Mesodermal cell (in vitro differentiated cells): ENCODE measurements around the gene PPP2R2B.
"Not testable (repeated sequence)": the region's sequence is repeated elsewhere in the genome, so short reads cannot be mapped to it uniquely, and the experiment has no call there.

Source experiments
- H3K27ac ChIP-seq: 2 replicates; pipeline ENCODE4 v1.7.0; 2013; ENCODE audit warnings: mild to moderate bottlenecking, low read depth, low read length, moderate library complexity; ENCODE audit not compliant: severe bottlenecking
- H3K36me3 ChIP-seq: 2 replicates; pipeline ENCODE4 v1.7.1; 2013; ENCODE audit warnings: mild to moderate bottlenecking, low read length, moderate library complexity; ENCODE audit not compliant: control insufficient read depth, insufficient read depth
- H3K4me1 ChIP-seq: one replicate; pipeline ENCODE4 v1.7.1; 2013; ENCODE audit warnings: mild to moderate bottlenecking, low read length; ENCODE audit not compliant: insufficient read depth, control insufficient read depth, poor library complexity, severe bottlenecking
- H3K4me3 ChIP-seq: 2 replicates; pipeline ENCODE4 v1.7.0; 2013; ENCODE audit warnings: low read length, control low read depth, mild to moderate bottlenecking; ENCODE audit not compliant: insufficient read depth, poor library complexity, severe bottlenecking; ENCODE audit errors: extremely low read depth
- H3K9me3 ChIP-seq: 2 replicates; pipeline ENCODE4 v1.7.1; 2013; ENCODE audit warnings: mild to moderate bottlenecking, low read length, moderate library complexity; ENCODE audit not compliant: control insufficient read depth
- WGBS, 2 experiments: methylation state at CpG; one replicate each; pipeline ENCODE4 v1.1.5; 2013; ENCODE audit warnings: missing lambda C conversion rate in 2 of 2; ENCODE audit not compliant: insufficient coverage in 2 of 2; 5-methylcytosine and 5-hydroxymethylcytosine counted together

PPP2R2B gene

DNA sequence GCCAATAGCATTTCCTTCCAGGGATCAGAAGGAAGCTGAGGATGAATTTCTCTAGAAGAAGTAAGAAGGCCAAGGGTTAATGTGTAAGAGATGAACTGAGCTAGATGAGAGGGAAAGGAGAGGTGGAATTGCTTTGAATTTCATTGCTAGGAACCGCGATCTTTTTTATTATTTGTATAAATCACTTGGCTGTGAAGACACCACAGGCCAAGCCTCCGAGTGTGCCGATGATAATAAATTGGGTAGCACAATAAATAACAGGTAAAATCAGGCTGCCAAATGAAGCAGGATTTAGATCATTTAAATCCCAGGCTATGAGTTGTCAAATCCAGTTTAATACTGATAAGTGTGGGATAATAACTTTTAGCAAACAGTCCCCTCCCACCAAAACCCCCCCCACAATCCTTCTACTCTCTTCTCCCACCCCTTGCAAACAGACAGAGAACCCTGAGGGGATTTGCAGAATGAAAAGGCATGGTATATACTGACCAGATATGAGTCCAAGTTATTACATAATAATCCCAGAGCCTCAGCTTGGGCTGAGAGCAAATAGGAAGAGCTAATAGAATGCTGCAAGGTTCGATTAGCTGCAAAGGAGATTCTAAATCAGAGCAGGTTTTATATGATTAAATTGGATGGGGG lies 143.5 kb downstream of the PPP2R2B start:
- Histone ChIP-seq H3K36me3 (no peaks in the 10 kb centered on the region), H3K9me3 (peaks cover 8% of the 10 kb centered on the region), H3K4me1 (peaks cover 20% of the 10 kb centered on the region), H3K27ac (no peak overlapping the region), H3K4me3 (no peak overlapping the region)
- WGBS, 2 experiments = 91 to 98% methylated on average over 3 of the region's 5 CpGs

DNA sequence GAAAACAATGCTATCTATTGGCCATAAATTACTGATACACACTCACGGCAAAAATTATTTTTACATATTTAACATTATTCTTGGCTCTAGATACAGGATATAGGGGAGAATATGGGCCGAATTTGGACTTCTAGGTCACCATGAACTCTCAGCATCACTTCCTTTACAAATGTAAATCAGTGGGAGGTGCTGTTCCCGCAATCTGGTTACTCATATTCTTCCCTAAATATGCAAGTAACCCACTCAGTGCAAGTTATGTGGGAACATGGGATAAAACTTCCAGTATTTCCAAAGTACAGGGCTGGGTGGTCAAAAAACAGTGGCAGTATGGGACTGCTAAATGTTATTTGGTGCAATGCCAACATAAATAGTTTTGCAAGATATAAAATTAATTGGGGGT lies 145.6 kb downstream of the PPP2R2B start:
- Histone ChIP-seq H3K4me3 (no peak overlapping the region), H3K4me1 (peaks cover 20% of the 10 kb centered on the region), H3K36me3 (no peaks in the 10 kb centered on the region), H3K27ac (no peak overlapping the region), H3K9me3 (peaks cover 26% of the 10 kb centered on the region)
- no CpG with 5 or more reads among the region's 3 CpGs for WGBS, 2 experiments

DNA sequence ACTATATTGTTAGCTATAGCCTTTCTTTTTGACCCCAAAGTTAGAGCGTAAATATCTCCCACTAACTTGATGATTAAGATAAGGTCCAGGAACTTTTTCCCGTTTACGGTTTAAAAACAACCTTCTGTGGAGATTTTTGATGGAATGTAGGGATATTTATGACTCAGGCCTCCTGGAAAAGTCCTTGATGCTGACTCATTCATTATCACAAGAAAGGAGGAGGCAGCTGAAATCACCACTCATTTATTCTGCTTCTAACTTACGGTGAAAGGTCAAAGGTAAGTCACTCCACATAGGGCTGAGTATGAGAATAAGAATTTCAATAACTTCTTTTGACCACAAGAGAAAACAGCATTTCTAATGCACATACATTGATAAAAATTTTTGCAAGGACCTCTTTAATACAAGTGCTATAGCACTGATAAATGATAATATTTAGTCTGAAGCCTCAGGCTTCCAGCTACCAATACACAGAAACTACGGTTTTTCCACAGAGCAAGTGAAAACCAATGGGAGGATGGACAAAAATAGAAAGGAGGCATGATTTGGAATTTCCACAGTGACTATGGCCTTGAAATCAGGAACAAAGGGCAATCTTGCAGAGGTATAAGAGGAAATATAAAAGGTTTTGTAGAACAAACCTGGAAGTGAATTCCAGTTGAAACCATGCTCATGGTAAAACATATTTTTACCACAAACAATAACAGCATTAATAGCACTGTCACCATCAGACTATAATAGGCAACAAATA lies 146.5 kb downstream of the PPP2R2B start:
- no CpG with 5 or more reads among the region's 5 CpGs for WGBS, 2 experiments
- Histone ChIP-seq H3K9me3 (peaks cover 26% of the 10 kb centered on the region), H3K4me3 (no peak overlapping the region), H3K36me3 (no peaks in the 10 kb centered on the region), H3K27ac (peak overlapping the region; percentile 81), H3K4me1 (peaks cover 20% of the 10 kb centered on the region)

DNA sequence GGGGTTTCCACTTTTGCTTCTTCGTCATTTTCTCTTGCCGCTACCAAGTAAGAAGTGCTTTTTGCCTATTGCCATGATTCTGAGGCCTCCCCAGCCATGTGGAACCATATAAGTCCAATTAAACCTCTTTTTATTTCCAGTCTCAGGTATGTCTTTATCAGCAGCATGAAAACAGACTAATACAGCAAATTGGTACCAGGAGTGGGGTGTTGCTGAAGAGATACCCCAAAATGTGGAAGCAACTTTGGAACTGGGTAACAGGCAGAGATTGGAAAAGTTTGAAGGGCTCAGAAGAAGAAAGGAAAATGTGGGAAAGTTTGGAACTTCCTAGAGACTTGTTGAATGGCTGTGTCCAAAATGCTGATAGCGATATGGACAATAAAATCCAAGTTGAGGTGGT lies 149.8 kb downstream of the PPP2R2B start:
- H3K9me3 ChIP-seq = peaks cover 26% of the 10 kb centered on the region
- not testable (repeated sequence) for H3K36me3 ChIP-seq, H3K4me3 ChIP-seq, H3K27ac ChIP-seq
- 85% methylated on average over 3 of the region's 3 CpGs; no CpG with 5 or more reads in 1 of the 2 experiments for WGBS, 2 experiments
- peaks cover 20% of the 10 kb centered on the region for H3K4me1 ChIP-seq

- WGBS, 2 experiments = 83% methylated on average over 1 of the region's 1 CpG; no CpG with 5 or more reads in 1 of the 2 experiments
- Histone ChIP-seq H3K27ac (no peak overlapping the region), H3K36me3 (no peaks in the 10 kb centered on the region), H3K4me1 (peaks cover 8% of the 10 kb centered on the region), H3K4me3 (no peak overlapping the region), H3K9me3 (peaks cover 26% of the 10 kb centered on the region)
Observed at GRCh38 chr5:146726891-146727290, 151.7 kb downstream of the PPP2R2B start.

DNA sequence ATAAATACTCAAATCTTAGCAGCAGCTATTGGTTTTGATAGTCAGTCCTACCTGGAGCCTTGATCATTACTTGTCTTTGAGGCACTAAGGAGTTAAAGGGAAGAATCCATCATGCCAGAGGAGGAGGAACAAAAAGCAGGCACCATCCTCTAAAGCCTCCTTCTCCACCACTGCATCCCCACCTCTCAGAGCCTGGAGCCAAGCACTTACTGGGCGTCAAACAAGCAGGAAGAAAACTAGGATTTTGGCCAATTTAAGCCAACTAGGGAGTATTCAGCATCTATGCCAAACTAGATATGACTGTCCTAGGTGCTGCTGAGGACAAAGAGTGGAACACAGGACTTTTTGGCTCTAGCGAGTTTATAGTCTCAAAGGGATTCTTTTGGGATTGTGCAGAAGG lies 152.5 kb downstream of the PPP2R2B start:
- 83 to 100% methylated on average over 1 of the region's 2 CpGs for WGBS, 2 experiments
- no peaks in the 10 kb centered on the region for H3K36me3 ChIP-seq
- H3K9me3 ChIP-seq = peaks cover 26% of the 10 kb centered on the region
- no peaks in the 10 kb centered on the region for H3K4me1 ChIP-seq
- no peak overlapping the region for H3K4me3 ChIP-seq
- no peak overlapping the region for H3K27ac ChIP-seq

GRCh38 chr5:146725025-146725424 lies 153.5 kb downstream of the PPP2R2B start:
- peaks cover 17% of the 10 kb centered on the region for H3K9me3 ChIP-seq
- no peaks in the 10 kb centered on the region for H3K36me3 ChIP-seq
- no peak overlapping the region for H3K4me3 ChIP-seq
- H3K4me1 ChIP-seq = no peaks in the 10 kb centered on the region
- no peak overlapping the region for H3K27ac ChIP-seq
- WGBS, 2 experiments = 83 to 91% methylated on average over 1 to 3 of the region's 4 CpGs

GRCh38 chr5:146722361-146722779 lies 156.2 kb downstream of the PPP2R2B start:
- WGBS, 2 experiments = 83% methylated on average over 1 of the region's 1 CpG; no CpG with 5 or more reads in 1 of the 2 experiments
- Histone ChIP-seq H3K9me3 (no peaks in the 10 kb centered on the region), H3K4me3 (no peak overlapping the region), H3K4me1 (peaks cover 4% of the 10 kb centered on the region), H3K36me3 (no peaks in the 10 kb centered on the region), H3K27ac (no peak overlapping the region)

- peaks cover 4% of the 10 kb centered on the region for H3K4me1 ChIP-seq
- no peak overlapping the region for H3K4me3 ChIP-seq
- H3K27ac ChIP-seq = no peak overlapping the region
- H3K9me3 ChIP-seq = no peaks in the 10 kb centered on the region
- 76 to 93% methylated on average over 4 of the region's 5 CpGs for WGBS, 2 experiments
- no peaks in the 10 kb centered on the region for H3K36me3 ChIP-seq
Observed at GRCh38 chr5:146721073-146721815, 157.3 kb downstream of the PPP2R2B start.

- Histone ChIP-seq H3K4me3 (no peak overlapping the region), H3K4me1 (peaks cover 4% of the 10 kb centered on the region), H3K9me3 (no peaks in the 10 kb centered on the region), H3K36me3 (no peaks in the 10 kb centered on the region), H3K27ac (no peak overlapping the region)
- 100% methylated on average over 1 of the region's 1 CpG; no CpG with 5 or more reads in 1 of the 2 experiments for WGBS, 2 experiments
Observed at GRCh38 chr5:146720107-146720506, 158.4 kb downstream of the PPP2R2B start.
